ENCODE results near the gene TMCO5A.
A peak's percentile ranks its signal among the peaks of the same experiment; 100 is the strongest.

The TMCO5A gene

GRCh38 chr15:37900326-37901221 is 33.9 kb upstream of the TMCO5A start:
- TF ChIP-seq CTCF (conservative IDR thresholded peaks at IDR 0.05; ENCODE audit: low read depth) = no peak
- ChIA-PET CTCF (interaction anchor here (0.5 to 1.7 kb wide), 4 partner anchors 25 to 1767 kb away, joined by 3 to 4 read pairs (median 3); no protein-coding TSS in a partner anchor), POLR2A (ENCODE audit: low non-redundant PET) (no interaction called here)
- no peak overlapping the region for H3K27ac ChIP-seq
- DNase-seq (ENCODE audit: low spot score) = peak; percentile 76

- CTCF ChIA-PET = interaction anchor here (0.9 to 1.7 kb wide), 3 partner anchors 10 to 23 kb away, joined by 4 to 6 read pairs (median 4); no protein-coding TSS in a partner anchor
- TF ChIP-seq CTCF (conservative IDR thresholded peaks at IDR 0.05; ENCODE audit: low read depth) = no peak
- no peak overlapping the region for H3K27ac ChIP-seq
- DNase-seq (ENCODE audit: low spot score) = no peak
- POLR2A ChIA-PET (ENCODE audit: low non-redundant PET) = no interaction called here
Measured at GRCh38 chr15:37902126-37902525, 32.3 kb upstream of the TMCO5A start.

GRCh38 chr15:37903919-37904625 is 30.4 kb upstream of the TMCO5A start:
- DNase-seq (ENCODE audit: low spot score) = no peak
- ChIA-PET POLR2A (ENCODE audit: low non-redundant PET) (no interaction called here), CTCF (no interaction called here)

GRCh38 chr15:37907136-37907535 is 27.3 kb upstream of the TMCO5A start:
- ChIA-PET POLR2A (ENCODE audit: low non-redundant PET) (no interaction called here), CTCF (no interaction called here)
- peak; percentile 30 for DNase-seq (ENCODE audit: low spot score)
- H3K27ac ChIP-seq = no peak overlapping the region
- TF ChIP-seq CTCF (conservative IDR thresholded peaks at IDR 0.05; ENCODE audit: low read depth) = no peak

More at GRCh38 chr15:37903919-37904625, 30.4 kb upstream of the TMCO5A start:
- TF ChIP-seq CTCF (conservative IDR thresholded peaks at IDR 0.05; ENCODE audit: low read depth) = no peak
- H3K27ac ChIP-seq = no peak overlapping the region

- ChIA-PET POLR2A (ENCODE audit: low non-redundant PET) (no interaction called here), CTCF (interaction anchor here (0.6 kb wide), 1 partner anchor 454 kb away, joined by 4 read pairs; no protein-coding TSS in a partner anchor)
- no peak for TF ChIP-seq CTCF (conservative IDR thresholded peaks at IDR 0.05; ENCODE audit: low read depth)
- no peak for DNase-seq (ENCODE audit: low spot score)
- H3K27ac ChIP-seq = peak overlapping the region; percentile 38
Measured at GRCh38 chr15:37921527-37922385, 12.7 kb upstream of the TMCO5A start.

GRCh38 chr15:37926136-37926535 is 8.3 kb upstream of the TMCO5A start:
- DNase-seq (ENCODE audit: low spot score) = no peak
- no peak overlapping the region for H3K27ac ChIP-seq
- CTCF ChIA-PET = no interaction called here
- no peak for TF ChIP-seq CTCF (conservative IDR thresholded peaks at IDR 0.05; ENCODE audit: low read depth)
- POLR2A ChIA-PET (ENCODE audit: low non-redundant PET) = no interaction called here
